Right lobe of liver (tissue), 4 donors: ENCODE data around the gene HSPA4.

Source experiments
- CTCF ChIP-seq, 4 donors: fragments of 200-600 bp in 3 of 4; fragments of 450-650 bp in 1 of 4; IDR thresholded peaks; one replicate each; pipeline versions ENCODE4 v1.5.1 to v1.8.0; 2016 to 2022; ENCODE audit warnings: antibody characterized with exemption in 4 of 4, mild to moderate bottlenecking in 2 of 4
- POLR2A ChIP-seq: fragments of 450-650 bp; IDR thresholded peaks from one replicate; pipeline ENCODE4 v1.6.1; 2017; ENCODE audit warnings: antibody characterized with exemption, mild to moderate bottlenecking
- donor health status: DM: no; HTN: no; CAD: no.
- donor health status: DM: no; HTN: no; CAD: no.
- donor health status: DM: no; HTN: yes; CAD: no.

- TF ChIP-seq CTCF (IDR thresholded peaks at IDR 0.05) (no peak), POLR2A (no peak)
These were observed 32.1 kb downstream of the HSPA4 start for GRCh38 chr5:133083901-133084300.
